H1 (cell line): Measurements from ENCODE around the gene CDK5RAP3. TPM values are rescaled to one million over a fixed set of nuclear protein-coding genes. Genes with fewer than 3 reads are reported as not detected.

Source experiments
- CTCF ChIA-PET: fragments of 300-600 bp; sonication (Branson Sonifier 250); formaldehyde crosslinking; loops from one replicate; lab custom pipeline; 2021; ENCODE audit not compliant: partially characterized antibody; lab: Charles Lee
- POLR2A ChIA-PET: fragments of 300-600 bp; sonication (Branson Sonifier 250); formaldehyde crosslinking; loops from one replicate; lab custom pipeline; 2021; ENCODE audit warnings: inconsistent platforms; ENCODE audit not compliant: partially characterized antibody; lab: Charles Lee
- DNase-seq, 2 experiments: peaks; one replicate each; pipeline versions ENCODE4 v3.0.0 to v3.0.0-alpha.2; 2010 to 2022; ENCODE audit warnings: low spot score in 2 of 2, low read depth in 1 of 2, mixed read lengths in 1 of 2
- FAIRE-seq: peaks from 2 replicates; lab custom pipeline; 2011; peaks lifted over from hg19 to GRCh38; lab: Jason Lieb, UNC
- H2AFZ ChIP-seq: 2 replicates; pipeline ENCODE4 v1.8.1; 2012; ENCODE audit warnings: low read length, inconsistent platforms
- H2AK5ac ChIP-seq: 2 replicates; pipeline ENCODE4 v1.6.1; 2013; ENCODE audit warnings: low read depth, low read length
- H2BK120ac ChIP-seq: replicated peaks from 2 replicates; pipeline ENCODE3; 2013; ENCODE audit warnings: low read depth, low read length, inconsistent platforms
- H2BK12ac ChIP-seq: 2 replicates; pipeline ENCODE4 v1.6.1; 2013; ENCODE audit warnings: low read depth, low read length
- H2BK15ac ChIP-seq: 2 replicates; pipeline ENCODE4 v1.6.1; 2013; ENCODE audit warnings: low read length
- H2BK20ac ChIP-seq: 2 replicates; pipeline ENCODE4 v1.6.1; 2013; ENCODE audit warnings: low read length
- H2BK5ac ChIP-seq: 2 replicates; pipeline ENCODE4 v1.6.1; 2013; ENCODE audit warnings: low read depth, low read length
- H3K14ac ChIP-seq: 2 replicates; pipeline ENCODE4 v1.6.1; 2013; ENCODE audit warnings: inconsistent platforms; ENCODE audit not compliant: insufficient read length
- H3K18ac ChIP-seq: 2 replicates; pipeline ENCODE4 v1.6.1; 2013; ENCODE audit warnings: low read length; ENCODE audit errors: extremely low read depth
- H3K23ac ChIP-seq: 2 replicates; pipeline ENCODE4 v1.6.1; 2013; ENCODE audit warnings: inconsistent platforms; ENCODE audit not compliant: insufficient read length
- H3K23me2 ChIP-seq: 2 replicates; pipeline ENCODE4 v1.6.1; 2013; ENCODE audit warnings: low read depth, low read length
- H3K27ac ChIP-seq: 2 replicates; pipeline ENCODE4 v1.6.1; 2011; ENCODE audit warnings: low read depth, low read length, inconsistent platforms
- H3K27me3 ChIP-seq, 4 experiments: replicated peaks in 1 of 4; 1 replicate in 1 of 4; 2 replicates in 3 of 4; pipeline versions ENCODE4 v1.6.1 to v1.8.1; 2011 to 2013; ENCODE audit warnings: low read length in 3 of 4, mild to moderate bottlenecking in 3 of 4, inconsistent platforms in 2 of 4, mixed read lengths in 2 of 4, moderate library complexity in 1 of 4; ENCODE audit not compliant: control insufficient read depth in 3 of 4, insufficient read depth in 3 of 4; ENCODE audit errors: extremely low read depth in 1 of 4
- H3K36me3 ChIP-seq, 4 experiments: 2 replicates each; pipeline versions ENCODE4 v1.6.1 to v1.8.1; 2011 to 2013; ENCODE audit warnings: mild to moderate bottlenecking in 4 of 4, low read length in 3 of 4, moderate library complexity in 2 of 4, control low read depth in 1 of 4, inconsistent platforms in 1 of 4; ENCODE audit not compliant: insufficient read depth in 4 of 4, control insufficient read depth in 2 of 4
- H3K4ac ChIP-seq: replicated peaks from 2 replicates; pipeline ENCODE3; 2013; ENCODE audit warnings: low read length, low read depth, mixed read lengths, inconsistent platforms; ENCODE audit not compliant: insufficient read length
- H3K4me1 ChIP-seq, 4 experiments: replicated peaks in 1 of 4; 1 replicate in 1 of 4; 2 replicates in 3 of 4; pipeline versions ENCODE4 v1.6.1 to v1.8.1; 2011 to 2013; ENCODE audit warnings: low read length in 3 of 4, inconsistent platforms in 2 of 4, mixed read lengths in 1 of 4; ENCODE audit not compliant: insufficient read depth in 4 of 4, control insufficient read depth in 3 of 4
- H3K4me2 ChIP-seq, 2 experiments: 2 replicates each; pipeline versions ENCODE4 v1.6.1 to v1.8.1; 2011 to 2013; ENCODE audit warnings: low read depth in 2 of 2, low read length in 2 of 2, control low read depth in 1 of 2, inconsistent platforms in 1 of 2, mild to moderate bottlenecking in 1 of 2; ENCODE audit not compliant: insufficient read depth in 1 of 2
- H3K4me3 ChIP-seq, 4 experiments: fragments of 200-600, 300-600 bp in 1 of 4; sonication (generic), shearing (Covaris generic), sonication (Bioruptor Twin) in 1 of 4; 2 replicates each; pipeline versions ENCODE4 v1.5.1 to v1.8.1; 2011 to 2016; ENCODE audit warnings: low read length in 4 of 4, low read depth in 3 of 4, control low read depth in 2 of 4, inconsistent platforms in 2 of 4, mild to moderate bottlenecking in 2 of 4, mixed read lengths in 1 of 4, moderate library complexity in 1 of 4; ENCODE audit not compliant: insufficient read depth in 2 of 4; ENCODE audit errors: extremely low read depth in 1 of 4
- H3K56ac ChIP-seq: replicated peaks from 2 replicates; pipeline ENCODE3; 2013; ENCODE audit warnings: low read depth, mild to moderate bottlenecking, mixed read lengths, low read length, inconsistent platforms; ENCODE audit not compliant: insufficient read length
- H3K79me1 ChIP-seq: 2 replicates; pipeline ENCODE4 v1.6.1; 2013; ENCODE audit warnings: low read depth, low read length, control low read depth
- H3K79me2 ChIP-seq, 2 experiments: 2 replicates each; pipeline versions ENCODE4 v1.6.1 to v1.8.1; 2012 to 2013; ENCODE audit warnings: low read length in 2 of 2, mild to moderate bottlenecking in 2 of 2, inconsistent platforms in 1 of 2; ENCODE audit not compliant: insufficient read depth in 2 of 2, control insufficient read depth in 1 of 2
- H3K9ac ChIP-seq, 4 experiments: replicated peaks in 1 of 4; 1 replicate in 1 of 4; 2 replicates in 3 of 4; pipeline versions ENCODE4 v1.6.1 to v1.8.1; 2011 to 2013; ENCODE audit warnings: low read depth in 3 of 4, low read length in 3 of 4, control low read depth in 2 of 4, mild to moderate bottlenecking in 2 of 4, moderate library complexity in 2 of 4, inconsistent platforms in 1 of 4; ENCODE audit errors: extremely low read depth in 1 of 4
- H3K9me3 ChIP-seq, 2 experiments: 2 replicates each; pipeline versions ENCODE4 v1.6.1 to v1.8.1; 2012 to 2013; ENCODE audit warnings: mild to moderate bottlenecking in 2 of 2, moderate library complexity in 2 of 2, control low read depth in 1 of 2, inconsistent platforms in 1 of 2, low read depth in 1 of 2, low read length in 1 of 2, mixed read lengths in 1 of 2; ENCODE audit not compliant: insufficient read depth in 2 of 2
- H4K20me1 ChIP-seq, 2 experiments: replicated peaks in 1 of 2; 2 replicates each; pipeline versions ENCODE3 to v1.8.1; 2011 to 2013; ENCODE audit warnings: inconsistent platforms in 2 of 2, low read length in 2 of 2, mild to moderate bottlenecking in 1 of 2; ENCODE audit not compliant: insufficient read depth in 2 of 2, control insufficient read depth in 1 of 2
- H4K5ac ChIP-seq: 2 replicates; pipeline ENCODE4 v1.6.1; 2013; ENCODE audit warnings: low read length, low read depth, mixed read lengths, inconsistent platforms; ENCODE audit not compliant: insufficient read length
- H4K8ac ChIP-seq: 2 replicates; pipeline ENCODE4 v1.8.0; 2013; ENCODE audit warnings: mild to moderate bottlenecking, moderate library complexity, low read length, inconsistent platforms; ENCODE audit not compliant: insufficient read depth; ENCODE audit errors: extremely low read depth
- H4K91ac ChIP-seq: replicated peaks from 2 replicates; pipeline ENCODE3; 2013; ENCODE audit warnings: low read length, mixed read lengths, inconsistent platforms; ENCODE audit not compliant: insufficient read length
- BCL11A ChIP-seq, 2 experiments: IDR thresholded peaks; one replicate each; pipeline ENCODE4 v1.6.1; 2011; ENCODE audit warnings: low read depth in 2 of 2, low read length in 2 of 2, mild to moderate bottlenecking in 2 of 2
- GABPA ChIP-seq: IDR thresholded peaks from 2 replicates; pipeline ENCODE4 v1.6.1; 2011; ENCODE audit warnings: mild to moderate bottlenecking, low read length, moderate library complexity, borderline replicate concordance; ENCODE audit not compliant: insufficient read depth
- MAFK ChIP-seq: IDR thresholded peaks from 2 replicates; pipeline ENCODE4 v1.6.1; 2012; ENCODE audit warnings: low read depth, mild to moderate bottlenecking, improper control_type of control experiment, low read length
- NANOG ChIP-seq: IDR thresholded peaks from 2 replicates; pipeline ENCODE4 v1.6.1; 2011; ENCODE audit warnings: low read length, low read depth, mild to moderate bottlenecking, inconsistent platforms; ENCODE audit not compliant: insufficient read depth, poor library complexity, severe bottlenecking
- PHF8 ChIP-seq: fragments of 200-600 bp; sonication (generic); conservative IDR thresholded peaks from 2 replicates; pipeline ENCODE4 v1.7.1; 2012; ENCODE audit warnings: low read depth, mild to moderate bottlenecking, inconsistent platforms, low read length, moderate library complexity
- POLR2AphosphoS5 ChIP-seq: IDR thresholded peaks from 2 replicates; pipeline ENCODE4 v1.6.1; 2011; ENCODE audit warnings: low read depth, low read length
- POU5F1 ChIP-seq: IDR thresholded peaks from 2 replicates; pipeline ENCODE4 v1.6.1; 2011; ENCODE audit warnings: low read depth, mild to moderate bottlenecking, low read length, moderate library complexity
- SIX5 ChIP-seq: IDR thresholded peaks from 2 replicates; pipeline ENCODE4 v1.6.1; 2011; ENCODE audit warnings: mild to moderate bottlenecking, low read depth, low read length
- SP2 ChIP-seq: IDR thresholded peaks from 2 replicates; pipeline ENCODE4 v1.6.1; 2012; ENCODE audit warnings: mild to moderate bottlenecking, low read length, inconsistent platforms
- YY1 ChIP-seq: IDR thresholded peaks from 2 replicates; pipeline ENCODE4 v1.6.1; 2011; ENCODE audit warnings: low read depth, mild to moderate bottlenecking, low read length
- WGBS, 2 experiments: shearing (Covaris generic) in 1 of 2; methylation state at CpG; one replicate each; pipeline versions ENCODE4 v1.1.6 to v1.1.7; 2013 to 2015; ENCODE audit warnings: low lambda C conversion rate in 2 of 2, mixed read lengths in 2 of 2, inconsistent platforms in 1 of 2, low coverage in 1 of 2, missing lambda C conversion rate in 1 of 2; ENCODE audit not compliant: insufficient replicate concordance in 2 of 2, insufficient coverage in 1 of 2, insufficient read length in 1 of 2; ENCODE audit errors: extremely low coverage in 1 of 2, missing lambda C conversion rate in 1 of 2; 5-methylcytosine and 5-hydroxymethylcytosine counted together
- polyA plus RNA-seq, 7 experiments: library from polyadenylated mRNA; depleted of rRNA in 3 of 7; stranded (reverse) in 5 of 7; unstranded in 2 of 7; fragments of >200 nt in 5 of 7; fragments of 200-250 nt in 2 of 7; gene quantifications; 1 replicate in 5 of 7; 2 replicates in 1 of 7; 4 replicates in 1 of 7; pipeline versions ENCODE4 v1.2.1 to v1.2.3, GENCODE V29; 2011 to 2013; ENCODE audit warnings: missing spikeins in 2 of 7, mixed read lengths in 2 of 7
- total RNA-seq: library from RNA; stranded (reverse); fragmentation: NEBNext Ultra II Directional; extraction: Animal tissue kit (Norgen Biotek cat#: 25700); gene quantifications from 2 replicates; pipeline ENCODE4 v1.2.1, GENCODE V29; 2021
- TF ChIP-seq, protein P1 (sequence below), 3 experiments: IDR thresholded peaks; 1 replicate in 2 of 3; 2 replicates in 1 of 3; pipeline versions ENCODE4 v1.5.1 to v1.6.1; 2011; ENCODE audit warnings: low read length in 3 of 3, mild to moderate bottlenecking in 3 of 3, inconsistent platforms in 2 of 3, low read depth in 1 of 3, moderate library complexity in 1 of 3; ENCODE audit not compliant: insufficient read depth in 1 of 3; ENCODE audit errors: control extremely low read depth in 1 of 3

Gene CDK5RAP3
- total and polyA plus RNA-seq, 2 of the 8 experiments (the other 6 are each of a cell fraction or from before 2014, with no cell fraction given) = 88.2 to 93.2 TPM

DNA sequence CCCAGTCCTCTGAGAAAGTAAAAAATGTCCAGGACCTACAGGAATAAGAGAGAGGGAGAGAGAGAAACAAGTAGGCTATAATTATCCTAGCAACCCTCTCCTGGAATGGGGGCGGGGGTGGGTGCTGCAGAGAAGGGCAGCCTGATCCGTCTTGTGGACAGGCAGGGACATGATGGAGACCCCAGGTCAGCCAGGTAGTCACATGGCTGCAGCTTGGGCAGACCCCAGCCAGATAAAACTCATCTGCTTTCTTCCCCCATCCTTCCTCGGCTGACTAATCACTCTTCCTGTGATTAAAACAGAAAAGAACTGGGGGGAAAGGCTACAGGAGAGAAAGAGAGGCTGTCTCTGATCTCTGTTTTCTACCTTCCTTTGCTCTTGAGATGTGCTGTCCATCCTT, 34.1 kb downstream of the CDK5RAP3 start:
- FAIRE-seq (no peak), DNase-seq (no peak)
- Histone ChIP-seq H2BK15ac (no peak overlapping the region), H3K4me3 (no peak overlapping the region), H3K9me3 (no peaks in the 10 kb centered on the region), H3K56ac (no peak overlapping the region), H2AK5ac (no peak overlapping the region), H4K20me1 (no peaks in the 10 kb centered on the region), H3K27me3 (no peaks in the 10 kb centered on the region), H4K5ac (peak overlapping the region; percentile 35), H3K4ac (no peak overlapping the region), H3K23ac (no peak overlapping the region), H3K27ac (peak overlapping the region; percentile 2; the same call in 1 of the 2 replicates), H3K79me1 (no peaks in the 10 kb centered on the region), H3K18ac (peak overlapping the region; percentile 92; the same call in 1 of the 2 replicates), H2BK5ac (peak overlapping the region; percentile 55; the same call in 1 of the 2 replicates), H3K4me1 (peaks cover 18 to 37% (median 26%) of the 10 kb centered on the region in 4 experiments), H4K91ac (peak overlapping the region; percentile 58), H2BK20ac (peak overlapping the region; percentile 92; the same call in 1 of the 2 replicates), H3K9ac (no peak overlapping the region), H3K36me3 (no peaks in the 10 kb centered on the region), H2BK12ac (peak overlapping the region; percentile 70), H3K4me2 (peak overlapping the region in 1 of 2 experiments; percentile 76; a peak in 1 of 4 replicates), H3K23me2 (0 out of 2 replicates have a peak, but pooled peaks cover 2% of the 10 kb centered on the region), H2AFZ (peak overlapping the region; percentile 88), H3K14ac (no peak overlapping the region), H3K79me2 (no peaks in the 10 kb centered on the region), H4K8ac (no peak overlapping the region), H2BK120ac (peak overlapping the region; percentile 7)
- CTCF ChIA-PET = interaction anchor here (0.9 to 27.8 kb wide), 11 partner anchors 10 to 255 kb away, joined by 3 to 493 read pairs (median 6); partner anchors contain the start of genes CDK5RAP3, PNPO and PRR15L
- 48% methylated on average over 3 of the region's 3 CpGs; no CpG with 5 or more reads in 1 of the 2 experiments for WGBS, 2 experiments
- POLR2A ChIA-PET = interaction anchor here (0.8 to 4.1 kb wide), 6 partner anchors 9 to 51 kb away, joined by 3 to 19 read pairs (median 4); no protein-coding TSS in a partner anchor
- TF ChIP-seq SP2 (no peak), BCL11A (IDR thresholded peaks at IDR 0.05; ENCODE audit: low read depth in 2 of 2, low read length in 2 of 2) (no peak), GABPA (no peak), NANOG (no peak), MAFK (no peak), SIX5 (no peak), POLR2AphosphoS5 (no peak), YY1 (no peak), POU5F1 (no peak), PHF8 (no peak)
- TF ChIP-seq, protein P1, sequence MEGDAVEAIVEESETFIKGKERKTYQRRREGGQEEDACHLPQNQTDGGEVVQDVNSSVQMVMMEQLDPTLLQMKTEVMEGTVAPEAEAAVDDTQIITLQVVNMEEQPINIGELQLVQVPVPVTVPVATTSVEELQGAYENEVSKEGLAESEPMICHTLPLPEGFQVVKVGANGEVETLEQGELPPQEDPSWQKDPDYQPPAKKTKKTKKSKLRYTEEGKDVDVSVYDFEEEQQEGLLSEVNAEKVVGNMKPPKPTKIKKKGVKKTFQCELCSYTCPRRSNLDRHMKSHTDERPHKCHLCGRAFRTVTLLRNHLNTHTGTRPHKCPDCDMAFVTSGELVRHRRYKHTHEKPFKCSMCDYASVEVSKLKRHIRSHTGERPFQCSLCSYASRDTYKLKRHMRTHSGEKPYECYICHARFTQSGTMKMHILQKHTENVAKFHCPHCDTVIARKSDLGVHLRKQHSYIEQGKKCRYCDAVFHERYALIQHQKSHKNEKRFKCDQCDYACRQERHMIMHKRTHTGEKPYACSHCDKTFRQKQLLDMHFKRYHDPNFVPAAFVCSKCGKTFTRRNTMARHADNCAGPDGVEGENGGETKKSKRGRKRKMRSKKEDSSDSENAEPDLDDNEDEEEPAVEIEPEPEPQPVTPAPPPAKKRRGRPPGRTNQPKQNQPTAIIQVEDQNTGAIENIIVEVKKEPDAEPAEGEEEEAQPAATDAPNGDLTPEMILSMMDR (IDR thresholded peaks at IDR 0.05; ENCODE audit: control extremely low read depth in 1 of 3, insufficient read depth in 1 of 3, low read depth in 1 of 3, low read length in 3 of 3) = no peak
